Effector CD4-positive, alpha-beta T cell (primary cell): ENCODE measurements around the gene FCHO1.
"Not testable (repeated sequence)": the region's sequence is repeated elsewhere in the genome, so short reads cannot be mapped to it uniquely, and the experiment has no call there.

Experiments used
- DNase-seq: peaks from one replicate; pipeline ENCODE4 v3.0.0-alpha.2; 2020

The FCHO1 gene

GRCh38 chr19:17796013-17796837 lies 44.9 kb downstream of the FCHO1 start:
- no peak for DNase-seq

- DNase-seq = no peak
Observed at GRCh38 chr19:17796838-17797423, 45.7 kb downstream of the FCHO1 start.

GRCh38 chr19:17797424-17798201 lies 46.3 kb downstream of the FCHO1 start:
- DNase-seq = no peak

GRCh38 chr19:17798599-17798998 lies 47.3 kb downstream of the FCHO1 start:
- not testable (repeated sequence) for DNase-seq

- no peak for DNase-seq
Observed at GRCh38 chr19:17802137-17802858, 51.0 kb downstream of the FCHO1 start.

GRCh38 chr19:17803264-17803896 lies 52.1 kb downstream of the FCHO1 start:
- no peak for DNase-seq

- DNase-seq = no peak
Observed at GRCh38 chr19:17805427-17805826, 54.1 kb downstream of the FCHO1 start.

GRCh38 chr19:17806945-17807344 lies 55.7 kb downstream of the FCHO1 start:
- DNase-seq = no peak

- DNase-seq = no peak
Observed at GRCh38 chr19:17807731-17808316, 56.5 kb downstream of the FCHO1 start.

- DNase-seq = no peak
Observed at GRCh38 chr19:17811103-17811502, 59.8 kb downstream of the FCHO1 start.

GRCh38 chr19:17811681-17812080 lies 60.4 kb downstream of the FCHO1 start:
- no peak for DNase-seq

- DNase-seq = no peak
Observed at GRCh38 chr19:17812099-17812498, 60.8 kb downstream of the FCHO1 start.

- DNase-seq = no peak
Observed at GRCh38 chr19:17817668-17818363, 66.5 kb downstream of the FCHO1 start.

GRCh38 chr19:17821190-17821589 lies 69.9 kb downstream of the FCHO1 start, which contains the start of gene INSL3:
TSS of gene INSL3 (minus strand) at chr19:17821519. CDS start at chr19:17821506, 13 bp downstream.
- DNase-seq = no peak

- DNase-seq = no peak
Observed at GRCh38 chr19:17824339-17824738, 73.1 kb downstream of the FCHO1 start.

- DNase-seq = no peak
Observed at GRCh38 chr19:17826508-17827056, 75.3 kb downstream of the FCHO1 start.

GRCh38 chr19:17829855-17830566 lies 78.7 kb downstream of the FCHO1 start:
- no peak for DNase-seq

- no peak for DNase-seq
Observed at GRCh38 chr19:17830567-17831418, 79.5 kb downstream of the FCHO1 start.

GRCh38 chr19:17831419-17831888 lies 80.2 kb downstream of the FCHO1 start:
- no peak for DNase-seq
